ENCODE data around the gene DNAJC4. TPM values are rescaled to one million over a fixed set of nuclear protein-coding genes. Genes with fewer than 3 reads are reported as not detected.

Gene DNAJC4
- total RNA-seq, 1 experiment from 2014 or later, result 19.5 TPM

- Mint-ChIP-seq H3K4me1 (ENCODE audit: insufficient read depth, unreplicated experiment) (peaks cover 23% of the 10 kb centered on the region), H3K27me3 (ENCODE audit: insufficient read depth, unreplicated experiment) (no peaks in the 10 kb centered on the region), H3K27ac (ENCODE audit: low read depth, unreplicated experiment) (peak overlapping the region; percentile 96), H3K36me3 (ENCODE audit: insufficient read depth, unreplicated experiment) (peaks cover 48% of the 10 kb centered on the region), H3K9me3 (ENCODE audit: unreplicated experiment) (no peaks in the 10 kb centered on the region), H3K4me3 (ENCODE audit: unreplicated experiment) (peak overlapping the region; percentile 96)
- POLR2A ChIA-PET, result interaction anchor here (0.8 to 7.6 kb wide), 22 partner anchors 9 to 87 kb away, joined by 3 to 125 read pairs (median 8); partner anchors contain the start of genes BAD, CATSPERZ, ESRRA and FKBP2
- CTCF ChIA-PET, result interaction anchor here (0.6 to 6.4 kb wide), 8 partner anchors 13 to 1462 kb away, joined by 3 to 70 read pairs (median 4); partner anchors contain the start of gene PLCB3
- DNase-seq (ENCODE audit: unreplicated experiment), result peak; percentile 73
- intact Hi-C loops (cut with micrococcal nuclease), result no loop called here
- BruUV-seq (replicated peaks), result no TSS peak
- no peak for TF ChIP-seq CTCF (IDR thresholded peaks at IDR 0.05; ENCODE audit: unreplicated experiment)
These were observed 37.9 kb downstream of the DNAJC4 start for GRCh38 chr11:64268025-64268892.

GRCh38 chr11:64268893-64269539, 38.7 kb downstream of the DNAJC4 start:
- peak; percentile 55 for DNase-seq (ENCODE audit: unreplicated experiment)
- Mint-ChIP-seq H3K9me3 (ENCODE audit: unreplicated experiment) (no peaks in the 10 kb centered on the region), H3K36me3 (ENCODE audit: insufficient read depth, unreplicated experiment) (peaks cover 52% of the 10 kb centered on the region), H3K4me1 (ENCODE audit: insufficient read depth, unreplicated experiment) (peaks cover 23% of the 10 kb centered on the region), H3K27ac (ENCODE audit: low read depth, unreplicated experiment) (peak overlapping the region; percentile 96), H3K27me3 (ENCODE audit: insufficient read depth, unreplicated experiment) (no peaks in the 10 kb centered on the region), H3K4me3 (ENCODE audit: unreplicated experiment) (peak overlapping the region; percentile 96)
- intact Hi-C loops (cut with micrococcal nuclease), result loop anchor here (1.0 kb wide), 1 partner anchor 18 kb away; the partner anchor contains the start of gene PLCB3
- TF ChIP-seq CTCF (IDR thresholded peaks at IDR 0.05; ENCODE audit: unreplicated experiment), result no peak
- ChIA-PET POLR2A (interaction anchor here (0.8 to 7.6 kb wide), 24 partner anchors 8 to 510 kb away, joined by 3 to 125 read pairs (median 7); partner anchors contain the start of genes BAD, CATSPERZ, ESRRA and FKBP2), CTCF (interaction anchor here (0.7 to 6.4 kb wide), 5 partner anchors 18 to 1534 kb away, joined by 3 to 70 read pairs (median 8); partner anchors contain the start of gene PLCB3)
- no TSS peak for BruUV-seq (replicated peaks)

GRCh38 chr11:64269540-64270220, 39.3 kb downstream of the DNAJC4 start:
- H3K4me3 Mint-ChIP-seq (ENCODE audit: unreplicated experiment), result peak overlapping the region; percentile 96
- H3K36me3 Mint-ChIP-seq (ENCODE audit: insufficient read depth, unreplicated experiment), result peaks cover 49% of the 10 kb centered on the region
- H3K4me1 Mint-ChIP-seq (ENCODE audit: insufficient read depth, unreplicated experiment), result peaks cover 23% of the 10 kb centered on the region
- BruUV-seq (replicated peaks), result TSS peak; percentile 52
- H3K9me3 Mint-ChIP-seq (ENCODE audit: unreplicated experiment), result no peaks in the 10 kb centered on the region
- peak overlapping the region; percentile 96 for H3K27ac Mint-ChIP-seq (ENCODE audit: low read depth, unreplicated experiment)
- ChIA-PET POLR2A (interaction anchor here (0.6 to 7.6 kb wide), 31 partner anchors 7 to 1582 kb away, joined by 3 to 125 read pairs (median 6); partner anchors contain the start of genes BAD, CATSPERZ, ESRRA and FKBP2), CTCF (interaction anchor here (0.6 to 6.4 kb wide), 8 partner anchors 14 to 1535 kb away, joined by 3 to 70 read pairs (median 4); partner anchors contain the start of gene PLCB3)
- intact Hi-C loops (cut with micrococcal nuclease), result loop anchor here (1.0 kb wide), 2 partner anchors 18 to 35 kb away; partner anchors contain the start of gene PLCB3
- peak; percentile 100 for DNase-seq (ENCODE audit: unreplicated experiment)
- no peaks in the 10 kb centered on the region for H3K27me3 Mint-ChIP-seq (ENCODE audit: insufficient read depth, unreplicated experiment)
- peak; percentile 1 for TF ChIP-seq CTCF (IDR thresholded peaks at IDR 0.05; ENCODE audit: unreplicated experiment)
